KOPT-K1 (cell line): ENCODE measurements around the gene CHST5.
"Not testable (repeated sequence)": the region's sequence is repeated elsewhere in the genome, so short reads cannot be mapped to it uniquely, and the experiment has no call there.

Source experiments
- H3K27ac ChIP-seq: fragments of 200-600 bp; sonication (generic); 2 replicates; pipeline ENCODE4 v1.5.1; 2016; ENCODE audit warnings: antibody characterized with exemption, mild to moderate bottlenecking, low read depth, low read length; ENCODE audit not compliant: poor library complexity, severe bottlenecking
- H3K36me3 ChIP-seq: fragments of 200-600 bp; sonication (generic); 2 replicates; pipeline ENCODE4 v1.5.1; 2017; ENCODE audit warnings: antibody characterized with exemption, mild to moderate bottlenecking, low read length, moderate library complexity; ENCODE audit not compliant: insufficient read depth
- H3K9me3 ChIP-seq: fragments of 200-600 bp; sonication (generic); 2 replicates; pipeline ENCODE4 v1.5.1; 2017; ENCODE audit warnings: antibody characterized with exemption, low read length, mild to moderate bottlenecking; ENCODE audit not compliant: insufficient read depth, poor library complexity, severe bottlenecking

The CHST5 gene

DNA sequence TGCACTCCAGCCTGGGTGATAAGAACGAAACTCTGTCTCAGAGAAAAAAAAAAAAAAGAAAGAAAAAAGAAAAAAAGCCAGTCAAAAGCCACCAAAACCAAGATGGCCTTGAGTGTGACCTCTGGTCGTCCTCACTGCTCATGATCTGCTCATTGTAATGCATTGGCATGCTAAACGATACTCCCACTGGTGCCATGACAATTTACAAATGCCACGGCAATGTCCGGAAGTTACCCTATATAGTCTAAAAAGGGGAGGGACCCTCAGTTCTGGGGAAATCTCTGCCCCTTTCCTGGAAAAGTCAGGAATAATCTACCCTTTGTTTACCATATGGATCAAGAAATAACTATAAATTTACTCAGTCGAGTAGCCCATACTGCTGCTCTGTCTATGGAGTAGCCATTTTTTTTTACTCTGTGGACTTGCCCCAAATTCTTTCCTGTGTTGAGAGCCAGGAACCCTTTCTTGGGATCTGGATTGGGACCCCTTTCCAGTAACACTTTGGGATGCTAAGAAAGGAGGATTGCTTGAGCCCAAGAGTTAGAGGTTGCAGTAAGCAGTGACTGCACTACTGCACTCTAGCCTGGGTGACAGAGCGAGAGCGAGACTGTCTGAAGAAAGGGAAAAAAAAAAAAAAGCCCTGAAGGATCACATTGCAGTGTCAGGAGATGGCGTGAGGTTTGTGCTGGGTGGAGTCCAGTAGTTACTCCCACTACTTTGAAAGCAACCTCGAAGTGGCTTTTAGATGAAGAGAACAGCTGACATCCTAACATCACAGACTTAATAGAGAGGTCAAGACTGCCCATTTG lies 23.9 kb upstream of the CHST5 start:
- H3K36me3 ChIP-seq: no peaks in the 10 kb centered on the region
- H3K27ac ChIP-seq: no peak overlapping the region

DNA sequence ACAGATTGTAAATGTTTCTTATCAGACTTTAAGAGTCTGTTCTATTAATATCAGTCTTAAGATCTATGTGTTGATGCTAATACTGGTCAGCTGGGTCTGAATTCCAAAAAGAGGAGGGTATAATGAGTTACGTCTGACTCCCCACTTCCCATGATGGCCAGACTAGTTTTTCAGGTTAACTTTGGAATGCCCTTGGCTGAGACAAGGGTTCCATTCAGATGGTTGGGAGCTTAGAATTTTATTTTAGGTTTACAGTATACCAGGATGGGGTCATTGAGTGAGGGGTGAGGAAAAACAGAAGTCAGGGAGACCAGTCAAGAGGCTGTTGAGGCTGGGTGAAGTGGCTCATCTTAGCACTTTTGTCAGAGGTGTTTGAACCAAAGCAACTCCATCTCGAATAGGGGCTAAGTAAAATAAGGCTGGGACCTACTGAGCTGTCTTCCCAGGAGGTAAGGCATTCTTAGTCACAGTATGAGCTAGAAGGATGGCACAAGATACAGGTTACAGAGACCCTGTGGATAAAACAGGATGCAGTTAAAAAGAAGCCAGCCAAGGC lies 23.0 kb upstream of the CHST5 start:
- no peaks in the 10 kb centered on the region for H3K9me3 ChIP-seq
- no peak overlapping the region for H3K27ac ChIP-seq
- no peaks in the 10 kb centered on the region for H3K36me3 ChIP-seq

More for the DNA sequence above, 23.9 kb upstream of the CHST5 start:
- H3K9me3 ChIP-seq: no peaks in the 10 kb centered on the region

DNA sequence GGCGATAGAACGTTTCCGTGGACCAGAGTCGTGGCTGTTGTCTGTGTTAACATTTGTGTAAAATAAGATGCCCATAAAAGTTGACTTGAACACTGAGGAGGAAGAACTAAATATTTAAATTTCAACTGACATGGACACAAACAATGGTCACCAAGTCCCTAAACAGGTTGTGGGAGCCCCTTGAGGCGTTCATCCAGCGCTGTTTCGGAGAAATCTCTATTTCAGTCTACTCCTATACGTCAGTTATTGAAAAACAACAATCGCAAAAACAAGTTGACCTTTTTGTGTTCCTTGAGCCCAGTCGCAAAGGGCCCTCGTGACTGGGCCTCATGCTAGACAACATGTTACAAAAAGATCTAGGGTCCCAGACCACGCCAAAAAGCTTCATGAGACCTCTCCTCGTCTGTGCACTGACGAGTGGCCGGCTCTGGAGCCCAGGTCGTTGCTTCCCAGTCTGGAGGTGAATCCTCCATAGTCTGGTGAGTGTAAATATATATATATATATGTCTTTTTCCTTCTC lies 20.6 kb upstream of the CHST5 start:
- Histone ChIP-seq H3K36me3 (no peaks in the 10 kb centered on the region), H3K9me3 (no peaks in the 10 kb centered on the region), H3K27ac (no peak overlapping the region)

GRCh38 chr16:75555707-75556430 lies 20.0 kb upstream of the CHST5 start, which contains the start of gene TMEM231:
TMEM231 (minus strand) TSS chr16:75556252; CDS start chr16:75556209, 43 bp downstream.
- Histone ChIP-seq H3K9me3 (no peaks in the 10 kb centered on the region), H3K27ac (no peak within 1 kb of the TSS), H3K36me3 (no peaks in the 10 kb centered on the region)

DNA sequence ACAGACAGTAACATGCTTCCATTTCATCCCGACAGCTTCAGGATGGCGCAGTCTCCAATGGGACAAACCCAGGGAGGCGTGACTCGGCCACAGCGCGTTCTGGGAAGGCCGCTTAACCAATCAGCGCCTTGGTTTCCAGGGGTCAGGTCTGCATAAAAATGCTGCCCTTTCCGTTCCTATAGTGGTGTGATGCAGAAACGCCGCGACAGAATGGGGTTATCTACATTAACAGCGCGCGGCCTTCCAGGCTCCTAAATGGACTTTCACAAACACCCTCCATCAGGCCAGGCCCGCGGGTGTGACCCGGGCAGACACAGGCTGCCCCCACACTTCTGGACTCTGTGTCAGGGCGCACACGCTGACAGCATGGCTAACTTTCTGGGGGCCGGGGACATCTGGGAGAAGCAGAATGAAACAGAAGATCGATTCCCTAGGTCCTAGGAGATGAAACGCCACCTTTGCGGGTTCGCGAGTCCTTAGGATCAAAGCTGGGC lies 19.4 kb upstream of the CHST5 start:
- no peak overlapping the region for H3K27ac ChIP-seq
- no peaks in the 10 kb centered on the region for H3K9me3 ChIP-seq
- no peaks in the 10 kb centered on the region for H3K36me3 ChIP-seq

- Histone ChIP-seq H3K27ac (no peak overlapping the region), H3K9me3 (no peaks in the 10 kb centered on the region), H3K36me3 (no peaks in the 10 kb centered on the region)
Measured at GRCh38 chr16:75552951-75553350, 17.0 kb upstream of the CHST5 start.

- Histone ChIP-seq H3K27ac (no peak overlapping the region), H3K9me3 (no peaks in the 10 kb centered on the region)
Measured at GRCh38 chr16:75550211-75550662, 14.3 kb upstream of the CHST5 start.

DNA sequence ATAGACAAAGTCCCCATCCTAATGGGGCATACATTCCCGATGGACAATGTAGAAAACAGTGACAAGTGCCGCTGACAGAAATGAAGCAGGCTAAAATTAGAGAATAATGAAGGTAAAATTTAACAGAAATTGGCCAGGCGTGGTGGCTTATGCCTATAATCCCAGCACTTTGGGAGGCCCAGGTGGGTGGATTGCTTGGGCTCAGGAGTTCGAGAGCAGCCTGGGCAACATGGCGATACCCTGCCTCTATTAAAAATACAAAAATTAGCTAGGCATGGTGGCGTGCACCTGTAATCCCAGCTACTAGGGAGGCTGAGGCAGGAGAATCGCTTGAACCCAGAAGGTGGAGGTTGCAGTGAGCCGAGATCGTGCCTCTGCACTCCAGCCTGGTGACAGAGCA lies 12.5 kb upstream of the CHST5 start:
- H3K27ac ChIP-seq, H3K36me3 ChIP-seq, H3K9me3 ChIP-seq: not testable (repeated sequence)

More at GRCh38 chr16:75550211-75550662, 14.3 kb upstream of the CHST5 start:
- H3K36me3 ChIP-seq: no peaks in the 10 kb centered on the region

- Histone ChIP-seq H3K9me3 (no peaks in the 10 kb centered on the region), H3K36me3 (no peaks in the 10 kb centered on the region), H3K27ac (no peak overlapping the region)
Measured at GRCh38 chr16:75546293-75546692, 10.4 kb upstream of the CHST5 start.

DNA sequence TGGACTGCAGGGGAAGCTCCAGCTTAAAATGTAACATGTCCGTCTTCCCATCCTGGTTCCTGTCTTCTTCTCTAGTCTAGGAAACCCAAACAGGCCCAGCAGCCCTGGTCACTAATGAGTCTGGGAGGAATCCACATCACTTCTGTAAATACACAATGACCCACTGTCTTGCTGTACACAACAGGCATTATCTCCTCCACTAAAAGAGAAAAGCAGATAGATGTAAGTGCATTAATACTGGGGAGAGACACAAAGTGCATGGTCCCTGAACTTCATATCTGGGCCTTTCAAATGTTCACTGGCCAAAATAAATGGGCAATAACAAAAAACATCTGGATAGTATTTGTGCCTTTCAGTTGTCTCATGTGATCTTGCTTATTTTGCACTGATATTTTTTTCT lies 10.0 kb upstream of the CHST5 start:
- not testable (repeated sequence) for H3K27ac ChIP-seq, H3K36me3 ChIP-seq, H3K9me3 ChIP-seq

GRCh38 chr16:75542462-75542861 lies 6.6 kb upstream of the CHST5 start:
- H3K27ac ChIP-seq, H3K36me3 ChIP-seq, H3K9me3 ChIP-seq: not testable (repeated sequence)

DNA sequence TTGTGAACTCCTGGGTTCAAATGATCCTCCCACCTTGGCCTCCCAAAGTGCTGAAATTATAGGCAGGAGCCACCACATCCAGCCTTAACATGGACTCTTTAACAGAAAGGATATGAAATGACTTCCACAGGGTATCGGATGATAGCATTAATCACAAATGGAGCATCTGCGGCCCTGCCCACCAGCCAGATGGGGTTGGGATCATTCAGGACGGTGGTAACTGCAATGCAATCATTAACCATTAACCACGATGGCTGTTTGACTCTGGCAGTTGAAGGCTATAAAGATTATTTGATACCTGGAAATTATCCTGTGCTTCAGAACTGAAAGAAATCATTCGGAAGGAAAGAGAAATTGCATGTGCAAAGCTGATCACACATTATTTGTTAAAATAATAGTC lies 5.3 kb upstream of the CHST5 start:
- no peaks in the 10 kb centered on the region for H3K9me3 ChIP-seq
- H3K27ac ChIP-seq: no peak overlapping the region
- no peaks in the 10 kb centered on the region for H3K36me3 ChIP-seq

- H3K36me3 ChIP-seq, H3K9me3 ChIP-seq, H3K27ac ChIP-seq: not testable (repeated sequence)
Measured at GRCh38 chr16:75538882-75539565, 3.1 kb upstream of the CHST5 start.

GRCh38 chr16:75537776-75538175 lies 1.9 kb upstream of the CHST5 start:
- H3K9me3 ChIP-seq: no peaks in the 10 kb centered on the region
- H3K27ac ChIP-seq: no peak overlapping the region
- H3K36me3 ChIP-seq: no peaks in the 10 kb centered on the region
